ENCODE data around the gene DIPK1A.

Gene DIPK1A

GRCh38 chr1:92945748-92946270, 15.5 kb downstream of the DIPK1A start:
- H3K9me3 Mint-ChIP-seq: peaks cover 10% of the 10 kb centered on the region
- H3K36me3 Mint-ChIP-seq (ENCODE audit: low read depth): peaks cover 7% of the 10 kb centered on the region
- peaks cover 3% of the 10 kb centered on the region for H3K27me3 Mint-ChIP-seq (ENCODE audit: low read depth, poor library complexity)
- H3K4me1 Mint-ChIP-seq: peaks cover 11% of the 10 kb centered on the region
- TF ChIP-seq CTCF (IDR thresholded peaks at IDR 0.05): no peak
- no peak overlapping the region for H3K27ac Mint-ChIP-seq
- H3K4me3 Mint-ChIP-seq: no peak overlapping the region
- DNase-seq: no peak

- Mint-ChIP-seq H3K4me3 (no peak overlapping the region), H3K36me3 (ENCODE audit: low read depth) (peaks cover 7% of the 10 kb centered on the region), H3K9me3 (peaks cover 10% of the 10 kb centered on the region), H3K27ac (peak overlapping the region; percentile 50), H3K4me1 (peaks cover 11% of the 10 kb centered on the region), H3K27me3 (ENCODE audit: low read depth, poor library complexity) (peaks cover 3% of the 10 kb centered on the region)
- DNase-seq: peak; percentile 16
- no peak for TF ChIP-seq CTCF (IDR thresholded peaks at IDR 0.05)
Observed at GRCh38 chr1:92944901-92945747, 16.1 kb downstream of the DIPK1A start.

- H3K36me3 Mint-ChIP-seq (ENCODE audit: low read depth): peaks cover 7% of the 10 kb centered on the region
- no peak for DNase-seq
- H3K4me1 Mint-ChIP-seq: peaks cover 11% of the 10 kb centered on the region
- peaks cover 3% of the 10 kb centered on the region for H3K27me3 Mint-ChIP-seq (ENCODE audit: low read depth, poor library complexity)
- no peak overlapping the region for H3K4me3 Mint-ChIP-seq
- H3K27ac Mint-ChIP-seq: no peak overlapping the region
- peaks cover 10% of the 10 kb centered on the region for H3K9me3 Mint-ChIP-seq
- no peak for TF ChIP-seq CTCF (IDR thresholded peaks at IDR 0.05)
Observed at GRCh38 chr1:92943502-92943847, 17.8 kb downstream of the DIPK1A start.

GRCh38 chr1:92940541-92940940, 20.7 kb downstream of the DIPK1A start:
- H3K4me3 Mint-ChIP-seq: no peak overlapping the region
- TF ChIP-seq CTCF (IDR thresholded peaks at IDR 0.05): no peak
- H3K9me3 Mint-ChIP-seq: no peaks in the 10 kb centered on the region
- H3K27ac Mint-ChIP-seq: no peak overlapping the region
- H3K4me1 Mint-ChIP-seq: peaks cover 14% of the 10 kb centered on the region
- H3K36me3 Mint-ChIP-seq (ENCODE audit: low read depth): no peaks in the 10 kb centered on the region
- peaks cover 3% of the 10 kb centered on the region for H3K27me3 Mint-ChIP-seq (ENCODE audit: low read depth, poor library complexity)
- no peak for DNase-seq

- no peaks in the 10 kb centered on the region for H3K9me3 Mint-ChIP-seq
- no peak overlapping the region for H3K27ac Mint-ChIP-seq
- no peak for TF ChIP-seq CTCF (IDR thresholded peaks at IDR 0.05)
- H3K4me1 Mint-ChIP-seq: peaks cover 6% of the 10 kb centered on the region
- no peak overlapping the region for H3K4me3 Mint-ChIP-seq
- H3K27me3 Mint-ChIP-seq (ENCODE audit: low read depth, poor library complexity): peaks cover 3% of the 10 kb centered on the region
- no peaks in the 10 kb centered on the region for H3K36me3 Mint-ChIP-seq (ENCODE audit: low read depth)
- no peak for DNase-seq
Observed at GRCh38 chr1:92937731-92938130, 23.5 kb downstream of the DIPK1A start.

GRCh38 chr1:92936865-92937264, 24.4 kb downstream of the DIPK1A start:
- peaks cover 2% of the 10 kb centered on the region for H3K27me3 Mint-ChIP-seq (ENCODE audit: low read depth, poor library complexity)
- H3K27ac Mint-ChIP-seq: no peak overlapping the region
- H3K9me3 Mint-ChIP-seq: no peaks in the 10 kb centered on the region
- no peak for DNase-seq
- peaks cover 6% of the 10 kb centered on the region for H3K4me1 Mint-ChIP-seq
- no peak for TF ChIP-seq CTCF (IDR thresholded peaks at IDR 0.05)
- no peaks in the 10 kb centered on the region for H3K36me3 Mint-ChIP-seq (ENCODE audit: low read depth)
- no peak overlapping the region for H3K4me3 Mint-ChIP-seq

Data from nephron progenitor cell (in vitro differentiated cells).